Stimulated activated CD4-positive, alpha-beta T cell treated with anti-CD3 and anti-CD28 coated beads, Interleukin-4, amount 100 ng/mL, for 1 hour (primary cell): ENCODE measurements around the gene HDDC3.
"Not testable (repeated sequence)": the region's sequence is repeated elsewhere in the genome, so short reads cannot be mapped to it uniquely, and the experiment has no call there.

ENCODE experiments used
- DNase-seq: peaks from one replicate; pipeline ENCODE4 v3.0.0-alpha.2; 2020

Gene HDDC3

GRCh38 chr15:90929246-90930019 lies 2.9 kb downstream of the HDDC3 start:
- DNase-seq, result no peak

- DNase-seq, result not testable (repeated sequence)
These were observed 4.2 kb downstream of the HDDC3 start for GRCh38 chr15:90928106-90928505.

GRCh38 chr15:90926766-90927165 lies 5.6 kb downstream of the HDDC3 start:
- DNase-seq, result not testable (repeated sequence)

- no peak for DNase-seq
These were observed 8.0 kb downstream of the HDDC3 start for GRCh38 chr15:90924375-90924774.

- DNase-seq, result not testable (repeated sequence)
These were observed 9.5 kb downstream of the HDDC3 start for GRCh38 chr15:90922712-90923322.

- DNase-seq, result no peak
These were observed 10.5 kb downstream of the HDDC3 start for GRCh38 chr15:90921887-90922286.

- no peak for DNase-seq
These were observed 13.5 kb downstream of the HDDC3 start for GRCh38 chr15:90918835-90919234.

GRCh38 chr15:90918034-90918788 lies 14.1 kb downstream of the HDDC3 start:
- no peak for DNase-seq

GRCh38 chr15:90917569-90917968 lies 14.8 kb downstream of the HDDC3 start:
- DNase-seq, result no peak

- no peak for DNase-seq
These were observed 15.9 kb downstream of the HDDC3 start for GRCh38 chr15:90916461-90916860.

- DNase-seq, result no peak
These were observed 16.4 kb downstream of the HDDC3 start for GRCh38 chr15:90915808-90916440.

GRCh38 chr15:90915216-90915807 lies 17.0 kb downstream of the HDDC3 start:
- DNase-seq, result no peak

- DNase-seq, result no peak
These were observed 17.9 kb downstream of the HDDC3 start for GRCh38 chr15:90914305-90915080.

GRCh38 chr15:90913398-90913944 lies 18.9 kb downstream of the HDDC3 start:
- DNase-seq, result no peak

- DNase-seq, result no peak
These were observed 19.6 kb downstream of the HDDC3 start for GRCh38 chr15:90912770-90913075.

GRCh38 chr15:90911906-90912769 lies 20.2 kb downstream of the HDDC3 start:
- no peak for DNase-seq

GRCh38 chr15:90911302-90911623 lies 21.1 kb downstream of the HDDC3 start:
- no peak for DNase-seq

GRCh38 chr15:90910441-90911301 lies 21.7 kb downstream of the HDDC3 start:
- no peak for DNase-seq

GRCh38 chr15:90909976-90910375 lies 22.4 kb downstream of the HDDC3 start:
- DNase-seq, result no peak

GRCh38 chr15:90909449-90909848 lies 22.9 kb downstream of the HDDC3 start:
- not testable (repeated sequence) for DNase-seq
